HUES48 (cell line): Measurements from ENCODE around the gene SPTLC2.
"Not testable (repeated sequence)": the region's sequence is repeated elsewhere in the genome, so short reads cannot be mapped to it uniquely, and the experiment has no call there.

Source experiments
- H3K27ac ChIP-seq: one replicate; pipeline ENCODE4 v1.7.0; 2013; ENCODE audit warnings: low read depth, low read length, inconsistent platforms
- H3K27me3 ChIP-seq: 2 replicates; pipeline ENCODE4 v1.6.1; 2013; ENCODE audit warnings: mild to moderate bottlenecking, low read length; ENCODE audit not compliant: control insufficient read depth, insufficient read depth
- H3K36me3 ChIP-seq: 2 replicates; pipeline ENCODE4 v1.6.1; 2013; ENCODE audit warnings: low read length; ENCODE audit not compliant: control insufficient read depth, insufficient read depth
- H3K4me1 ChIP-seq: 2 replicates; pipeline ENCODE4 v1.6.1; 2013; ENCODE audit warnings: mild to moderate bottlenecking, low read length; ENCODE audit not compliant: control insufficient read depth, insufficient read depth
- H3K4me3 ChIP-seq: 2 replicates; pipeline ENCODE4 v1.5.1; 2013; ENCODE audit warnings: mild to moderate bottlenecking, low read depth, low read length
- H3K9ac ChIP-seq: 2 replicates; pipeline ENCODE4 v1.6.1; 2013; ENCODE audit warnings: mild to moderate bottlenecking, low read depth, low read length, moderate library complexity
- H3K9me3 ChIP-seq: 2 replicates; pipeline ENCODE4 v1.6.1; 2013; ENCODE audit warnings: low read length; ENCODE audit not compliant: control insufficient read depth, insufficient read depth

The SPTLC2 gene

GRCh38 chr14:77616454-77617229 lies at the start of gene SPTLC2:
TSS of gene SPTLC2 (minus strand) at chr14:77616637. CDS start at chr14:77616579, 58 bp downstream.
- H3K27me3 ChIP-seq, result no peaks in the 10 kb centered on the region
- H3K4me3 ChIP-seq, result peak within 1 kb of the TSS; percentile 88
- no peaks in the 10 kb centered on the region for H3K9me3 ChIP-seq
- peaks cover 41% of the 10 kb centered on the region for H3K4me1 ChIP-seq
- peak within 1 kb of the TSS; percentile 82 for H3K27ac ChIP-seq
- H3K36me3 ChIP-seq, result no peaks in the 10 kb centered on the region
- peak within 1 kb of the TSS; percentile 2 for H3K9ac ChIP-seq

- peaks cover 8% of the 10 kb centered on the region for H3K4me1 ChIP-seq
- H3K27ac ChIP-seq, result no peak overlapping the region
- H3K9me3 ChIP-seq, result no peaks in the 10 kb centered on the region
- H3K36me3 ChIP-seq, result no peaks in the 10 kb centered on the region
- no peaks in the 10 kb centered on the region for H3K27me3 ChIP-seq
- H3K4me3 ChIP-seq, result no peak overlapping the region
- no peak overlapping the region for H3K9ac ChIP-seq
Measured at GRCh38 chr14:77663293-77663692, 46.9 kb upstream of the SPTLC2 start.

- H3K9me3 ChIP-seq, H3K4me3 ChIP-seq, H3K27me3 ChIP-seq, H3K27ac ChIP-seq, H3K36me3 ChIP-seq, H3K4me1 ChIP-seq, H3K9ac ChIP-seq: not testable (repeated sequence)
Measured at GRCh38 chr14:77661562-77661961, 45.1 kb upstream of the SPTLC2 start.

- Histone ChIP-seq H3K27ac (peak overlapping the region; percentile 27), H3K9me3 (no peaks in the 10 kb centered on the region), H3K36me3 (no peaks in the 10 kb centered on the region), H3K27me3 (no peaks in the 10 kb centered on the region), H3K4me1 (peaks cover 8% of the 10 kb centered on the region), H3K4me3 (no peak overlapping the region), H3K9ac (no peak overlapping the region)
Measured at GRCh38 chr14:77660754-77661153, 44.3 kb upstream of the SPTLC2 start.

GRCh38 chr14:77659831-77660230 lies 43.4 kb upstream of the SPTLC2 start:
- Histone ChIP-seq H3K4me1 (peaks cover 12% of the 10 kb centered on the region), H3K27ac (no peak overlapping the region), H3K9me3 (no peaks in the 10 kb centered on the region), H3K9ac (no peak overlapping the region), H3K27me3 (no peaks in the 10 kb centered on the region), H3K36me3 (no peaks in the 10 kb centered on the region), H3K4me3 (no peak overlapping the region)

- H3K4me3 ChIP-seq, result no peak overlapping the region
- no peaks in the 10 kb centered on the region for H3K27me3 ChIP-seq
- H3K9me3 ChIP-seq, result 0 out of 2 replicates have a peak, but pooled peaks cover 3% of the 10 kb centered on the region
- no peaks in the 10 kb centered on the region for H3K36me3 ChIP-seq
- H3K27ac ChIP-seq, result no peak overlapping the region
- no peak overlapping the region for H3K9ac ChIP-seq
- H3K4me1 ChIP-seq, result peaks cover 15% of the 10 kb centered on the region
Measured at GRCh38 chr14:77657280-77657679, 40.8 kb upstream of the SPTLC2 start.

GRCh38 chr14:77654001-77654441 lies 37.6 kb upstream of the SPTLC2 start:
- Histone ChIP-seq H3K9me3 (0 out of 2 replicates have a peak, but pooled peaks cover 3% of the 10 kb centered on the region), H3K4me1 (peaks cover 7% of the 10 kb centered on the region; the same call in 1 of the 2 replicates), H3K36me3 (no peaks in the 10 kb centered on the region), H3K27me3 (no peaks in the 10 kb centered on the region), H3K9ac (no peak overlapping the region), H3K27ac (no peak overlapping the region), H3K4me3 (no peak overlapping the region)

- Histone ChIP-seq H3K4me1 (peaks cover 3% of the 10 kb centered on the region; the same call in 1 of the 2 replicates), H3K4me3 (no peak overlapping the region), H3K9me3 (0 out of 2 replicates have a peak, but pooled peaks cover 3% of the 10 kb centered on the region), H3K9ac (no peak overlapping the region), H3K27me3 (no peaks in the 10 kb centered on the region), H3K36me3 (no peaks in the 10 kb centered on the region), H3K27ac (no peak overlapping the region)
Measured at GRCh38 chr14:77649326-77649725, 32.9 kb upstream of the SPTLC2 start.

GRCh38 chr14:77648520-77649200 lies 32.2 kb upstream of the SPTLC2 start:
- 0 out of 2 replicates have a peak, but pooled peaks cover 3% of the 10 kb centered on the region for H3K9me3 ChIP-seq
- no peak overlapping the region for H3K27ac ChIP-seq
- H3K27me3 ChIP-seq, result no peaks in the 10 kb centered on the region
- H3K4me1 ChIP-seq, result peaks cover 1% of the 10 kb centered on the region; the same call in 1 of the 2 replicates
- H3K4me3 ChIP-seq, result no peak overlapping the region
- H3K9ac ChIP-seq, result no peak overlapping the region
- H3K36me3 ChIP-seq, result no peaks in the 10 kb centered on the region

- H3K4me3 ChIP-seq, result no peak overlapping the region
- H3K4me1 ChIP-seq, result no peaks in the 10 kb centered on the region
- 0 out of 2 replicates have a peak, but pooled peaks cover under 1% of the 10 kb centered on the region for H3K9me3 ChIP-seq
- H3K27ac ChIP-seq, result no peak overlapping the region
- H3K9ac ChIP-seq, result no peak overlapping the region
- no peaks in the 10 kb centered on the region for H3K36me3 ChIP-seq
- H3K27me3 ChIP-seq, result no peaks in the 10 kb centered on the region
Measured at GRCh38 chr14:77647853-77648252, 31.4 kb upstream of the SPTLC2 start.

GRCh38 chr14:77646907-77647306 lies 30.5 kb upstream of the SPTLC2 start:
- Histone ChIP-seq H3K36me3 (no peaks in the 10 kb centered on the region), H3K4me1 (no peaks in the 10 kb centered on the region), H3K9me3 (no peaks in the 10 kb centered on the region), H3K27me3 (no peaks in the 10 kb centered on the region), H3K27ac (no peak overlapping the region), H3K9ac (no peak overlapping the region), H3K4me3 (no peak overlapping the region)
